Measurements from ENCODE around the gene LAMTOR2.

The LAMTOR2 gene

GRCh38 chr1:156074661-156075060, 20.1 kb downstream of the LAMTOR2 start:
- Histone ChIP-seq H3K27me3 (ENCODE audit: insufficient read depth, low read length, poor library complexity, severe bottlenecking) (no peaks in the 10 kb centered on the region), H3K4me2 (ENCODE audit: low read depth, low read length, poor library complexity, severe bottlenecking) (no peak overlapping the region), H3K36me3 (ENCODE audit: insufficient read depth, low read length) (peaks cover 18% of the 10 kb centered on the region; the same call in 1 of the 2 replicates), H3F3A (ENCODE audit: low read depth) (peaks cover 3% of the 10 kb centered on the region), H3K4me3 (ENCODE audit: low read length, poor library complexity, severe bottlenecking) (no peak overlapping the region), H4K20me1 (ENCODE audit: insufficient read depth, low read length, poor library complexity, severe bottlenecking) (peaks cover 31% of the 10 kb centered on the region), H3K9me2 (replicated peaks; ENCODE audit: low read depth, low read length) (no peaks in the 10 kb centered on the region), H3K4me1 (ENCODE audit: insufficient read depth, low read length, poor library complexity, severe bottlenecking) (peaks cover 22% of the 10 kb centered on the region), H3K79me2 (ENCODE audit: insufficient read depth, low read length) (peaks cover 32% of the 10 kb centered on the region), H3K9ac (ENCODE audit: low read depth, low read length, poor library complexity, severe bottlenecking) (no peak overlapping the region), H3K9me3 (ENCODE audit: insufficient read depth, low read depth, low read length) (no peaks in the 10 kb centered on the region), H2AFZ (ENCODE audit: low read length) (no peak overlapping the region)
- TF ChIP-seq CTCF (conservative IDR thresholded peaks at IDR 0.05; ENCODE audit: low read length) (no peak), EZH2phosphoT487 (IDR thresholded peaks at IDR 0.05; ENCODE audit: borderline replicate concordance) (no peak)

- no peak overlapping the region for H3K4me3 ChIP-seq (ENCODE audit: low read length, poor library complexity, severe bottlenecking)
- peaks cover 18% of the 10 kb centered on the region; the same call in 1 of the 2 replicates for H3K36me3 ChIP-seq (ENCODE audit: insufficient read depth, low read length)
- no peaks in the 10 kb centered on the region for H3K27me3 ChIP-seq (ENCODE audit: insufficient read depth, low read length, poor library complexity, severe bottlenecking)
- peak overlapping the region; percentile 17 for H3K4me2 ChIP-seq (ENCODE audit: low read depth, low read length, poor library complexity, severe bottlenecking)
- peaks cover 36% of the 10 kb centered on the region for H4K20me1 ChIP-seq (ENCODE audit: insufficient read depth, low read length, poor library complexity, severe bottlenecking)
- H3K79me2 ChIP-seq (ENCODE audit: insufficient read depth, low read length) = peaks cover 37% of the 10 kb centered on the region
- H2AFZ ChIP-seq (ENCODE audit: low read length) = no peak overlapping the region
- peak; percentile 24; the same call in 1 of the 2 replicates for TF ChIP-seq CTCF (conservative IDR thresholded peaks at IDR 0.05; ENCODE audit: low read length)
- TF ChIP-seq EZH2phosphoT487 (IDR thresholded peaks at IDR 0.05; ENCODE audit: borderline replicate concordance) = no peak
- H3K9ac ChIP-seq (ENCODE audit: low read depth, low read length, poor library complexity, severe bottlenecking) = peak overlapping the region; percentile 11
- H3K9me3 ChIP-seq (ENCODE audit: insufficient read depth, low read depth, low read length) = no peaks in the 10 kb centered on the region
- H3K4me1 ChIP-seq (ENCODE audit: insufficient read depth, low read length, poor library complexity, severe bottlenecking) = peaks cover 27% of the 10 kb centered on the region
- peaks cover 3% of the 10 kb centered on the region for H3F3A ChIP-seq (ENCODE audit: low read depth)
- H3K9me2 ChIP-seq (replicated peaks; ENCODE audit: low read depth, low read length) = no peaks in the 10 kb centered on the region
Observed at GRCh38 chr1:156075162-156075561, 20.6 kb downstream of the LAMTOR2 start.

GRCh38 chr1:156075775-156076204, 21.2 kb downstream of the LAMTOR2 start:
- Histone ChIP-seq H3K4me3 (ENCODE audit: low read length, poor library complexity, severe bottlenecking) (no peak overlapping the region), H3K79me2 (ENCODE audit: insufficient read depth, low read length) (peaks cover 44% of the 10 kb centered on the region), H3K9me2 (replicated peaks; ENCODE audit: low read depth, low read length) (no peaks in the 10 kb centered on the region), H3K9me3 (ENCODE audit: insufficient read depth, low read depth, low read length) (no peaks in the 10 kb centered on the region), H3K27me3 (ENCODE audit: insufficient read depth, low read length, poor library complexity, severe bottlenecking) (no peaks in the 10 kb centered on the region), H3K9ac (ENCODE audit: low read depth, low read length, poor library complexity, severe bottlenecking) (peak overlapping the region; percentile 11), H4K20me1 (ENCODE audit: insufficient read depth, low read length, poor library complexity, severe bottlenecking) (peaks cover 42% of the 10 kb centered on the region), H3F3A (ENCODE audit: low read depth) (peaks cover 3% of the 10 kb centered on the region), H3K4me2 (ENCODE audit: low read depth, low read length, poor library complexity, severe bottlenecking) (peak overlapping the region; percentile 17), H3K36me3 (ENCODE audit: insufficient read depth, low read length) (peaks cover 18% of the 10 kb centered on the region; the same call in 1 of the 2 replicates), H3K4me1 (ENCODE audit: insufficient read depth, low read length, poor library complexity, severe bottlenecking) (peaks cover 33% of the 10 kb centered on the region), H2AFZ (ENCODE audit: low read length) (no peak overlapping the region)
- TF ChIP-seq EZH2phosphoT487 (IDR thresholded peaks at IDR 0.05; ENCODE audit: borderline replicate concordance) = no peak
- TF ChIP-seq CTCF (conservative IDR thresholded peaks at IDR 0.05; ENCODE audit: low read length) = no peak

Measured in Loucy (cell line).